AG04450 (cell line): ENCODE results near the gene EPB41L5. TPM values are rescaled to one million over a fixed set of nuclear protein-coding genes. Genes with fewer than 3 reads are reported as not detected.

Experiments
- CTCF ChIA-PET: fragments of 300-600, 350-600 bp; formaldehyde crosslinking; extraction: SDS; loops from one replicate; lab custom pipeline; 2022; ENCODE audit warnings: antibody characterized with exemption, inconsistent platforms; lab: Charles Lee
- POLR2A ChIA-PET: fragments of 350-600 bp; formaldehyde crosslinking; extraction: SDS; loops from one replicate; lab custom pipeline; 2021; ENCODE audit warnings: antibody characterized with exemption, inconsistent platforms; lab: Yijun Ruan, JAX
- DNase-seq: peaks from one replicate; pipeline ENCODE4 v3.0.0-alpha.2; 2011; ENCODE audit warnings: low read depth, low spot score
- H3K27ac ChIP-seq: one replicate; pipeline ENCODE4 v1.5.1; 2012; ENCODE audit warnings: low read depth, low read length, control low read depth
- H3K27me3 ChIP-seq: one replicate; pipeline ENCODE4 v1.6.0; 2012; ENCODE audit warnings: low read length; ENCODE audit not compliant: control insufficient read depth, insufficient read depth
- H3K4me3 ChIP-seq: 2 replicates; pipeline ENCODE4 v1.5.1; 2011; ENCODE audit warnings: mild to moderate bottlenecking, low read depth, low read length, control low read depth
- H3K9me3 ChIP-seq: 2 replicates; pipeline ENCODE4 v1.5.1; 2012; ENCODE audit warnings: low read length; ENCODE audit not compliant: control insufficient read depth, insufficient read depth
- polyA plus RNA-seq: library from polyadenylated mRNA; depleted of rRNA; stranded (reverse); fragments of >200 nt; gene quantifications from 2 replicates; pipeline ENCODE4 v1.2.3, GENCODE V29; 2011
- TF ChIP-seq, protein P1 (sequence below): IDR thresholded peaks from 2 replicates; pipeline ENCODE4 v1.5.1; 2011; ENCODE audit warnings: low read depth, low read length, control low read depth, inconsistent platforms

The EPB41L5 gene
- polyA plus RNA-seq, 1 experiment = 17.1 TPM

DNA sequence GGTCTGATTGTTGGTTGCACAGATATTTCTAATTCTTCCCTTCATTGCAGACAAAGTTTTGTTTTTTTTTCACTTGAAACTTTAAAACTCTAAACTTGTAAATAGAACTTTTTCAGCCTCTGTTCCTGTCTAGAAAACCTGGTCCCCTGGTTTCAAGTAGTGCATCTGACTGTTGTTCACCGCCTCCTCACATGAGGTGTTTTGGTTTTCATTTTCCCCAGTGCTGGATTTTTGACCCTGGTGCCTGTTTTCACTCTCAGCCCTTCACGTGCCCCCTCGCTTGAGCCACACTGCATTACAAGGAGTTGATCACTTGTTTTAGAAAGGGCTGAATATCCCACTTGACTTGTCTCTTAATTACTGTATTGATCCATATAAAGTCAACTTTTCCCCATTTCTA lies 110.2 kb downstream of the EPB41L5 start:
- CTCF ChIA-PET = no interaction called here
- Histone ChIP-seq H3K27me3 (no peaks in the 10 kb centered on the region), H3K4me3 (no peak overlapping the region), H3K9me3 (no peaks in the 10 kb centered on the region), H3K27ac (no peak overlapping the region)
- POLR2A ChIA-PET = no interaction called here
- no peak for DNase-seq
- TF ChIP-seq, protein P1, sequence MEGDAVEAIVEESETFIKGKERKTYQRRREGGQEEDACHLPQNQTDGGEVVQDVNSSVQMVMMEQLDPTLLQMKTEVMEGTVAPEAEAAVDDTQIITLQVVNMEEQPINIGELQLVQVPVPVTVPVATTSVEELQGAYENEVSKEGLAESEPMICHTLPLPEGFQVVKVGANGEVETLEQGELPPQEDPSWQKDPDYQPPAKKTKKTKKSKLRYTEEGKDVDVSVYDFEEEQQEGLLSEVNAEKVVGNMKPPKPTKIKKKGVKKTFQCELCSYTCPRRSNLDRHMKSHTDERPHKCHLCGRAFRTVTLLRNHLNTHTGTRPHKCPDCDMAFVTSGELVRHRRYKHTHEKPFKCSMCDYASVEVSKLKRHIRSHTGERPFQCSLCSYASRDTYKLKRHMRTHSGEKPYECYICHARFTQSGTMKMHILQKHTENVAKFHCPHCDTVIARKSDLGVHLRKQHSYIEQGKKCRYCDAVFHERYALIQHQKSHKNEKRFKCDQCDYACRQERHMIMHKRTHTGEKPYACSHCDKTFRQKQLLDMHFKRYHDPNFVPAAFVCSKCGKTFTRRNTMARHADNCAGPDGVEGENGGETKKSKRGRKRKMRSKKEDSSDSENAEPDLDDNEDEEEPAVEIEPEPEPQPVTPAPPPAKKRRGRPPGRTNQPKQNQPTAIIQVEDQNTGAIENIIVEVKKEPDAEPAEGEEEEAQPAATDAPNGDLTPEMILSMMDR = no peak

DNA sequence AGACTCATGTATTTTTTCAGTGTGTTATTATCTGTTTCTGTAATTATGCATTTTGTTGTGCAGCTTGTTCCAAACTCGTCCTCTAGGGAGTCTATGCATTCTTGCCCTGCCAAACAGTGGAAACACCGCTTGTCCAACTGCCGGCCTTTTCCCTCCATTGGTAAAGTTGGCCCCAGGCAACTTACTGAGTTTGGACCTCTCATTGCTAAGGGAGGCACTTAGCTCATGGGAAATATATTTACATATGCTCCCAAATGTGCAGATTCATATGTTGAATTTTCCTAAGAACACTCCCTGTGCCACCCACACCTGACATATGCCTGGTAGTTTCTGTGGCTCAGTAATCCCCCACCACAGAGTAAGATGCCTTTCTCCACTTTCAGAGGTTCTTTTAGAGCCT lies 112.3 kb downstream of the EPB41L5 start:
- Histone ChIP-seq H3K27ac (no peak overlapping the region), H3K9me3 (no peaks in the 10 kb centered on the region), H3K27me3 (no peaks in the 10 kb centered on the region), H3K4me3 (no peak overlapping the region)
- DNase-seq = no peak
- TF ChIP-seq, protein P1 = no peak
- ChIA-PET CTCF (no interaction called here), POLR2A (no interaction called here)

DNA sequence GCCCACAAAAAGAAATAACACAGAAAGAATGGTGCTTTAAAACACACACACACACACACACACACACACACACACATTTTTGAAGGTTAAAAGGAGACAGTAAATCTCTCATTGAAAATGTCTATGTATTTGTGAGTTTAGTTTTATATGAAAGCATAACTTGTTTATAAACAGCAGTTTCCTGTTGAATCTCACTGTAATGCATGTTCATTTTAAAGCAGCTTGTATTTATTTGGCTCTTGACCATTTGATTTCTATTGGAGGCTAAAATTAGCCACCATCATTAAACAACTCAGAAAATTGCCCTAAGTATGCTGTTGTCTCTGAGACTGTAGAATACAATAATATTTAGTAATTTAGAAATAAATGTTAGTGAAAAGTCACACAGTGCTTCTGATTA lies 115.3 kb downstream of the EPB41L5 start:
- POLR2A ChIA-PET = interaction anchor here (0.6 kb wide), 1 partner anchor 247 kb away, joined by 3 read pairs; no protein-coding TSS in a partner anchor
- Histone ChIP-seq H3K27ac (no peak overlapping the region), H3K27me3 (no peaks in the 10 kb centered on the region), H3K9me3 (no peaks in the 10 kb centered on the region), H3K4me3 (no peak overlapping the region)
- DNase-seq = no peak
- TF ChIP-seq, protein P1 = no peak
- CTCF ChIA-PET = interaction anchor here (0.7 to 0.8 kb wide), 2 partner anchors 47 to 176 kb away, joined by 3 read pairs; no protein-coding TSS in a partner anchor

DNA sequence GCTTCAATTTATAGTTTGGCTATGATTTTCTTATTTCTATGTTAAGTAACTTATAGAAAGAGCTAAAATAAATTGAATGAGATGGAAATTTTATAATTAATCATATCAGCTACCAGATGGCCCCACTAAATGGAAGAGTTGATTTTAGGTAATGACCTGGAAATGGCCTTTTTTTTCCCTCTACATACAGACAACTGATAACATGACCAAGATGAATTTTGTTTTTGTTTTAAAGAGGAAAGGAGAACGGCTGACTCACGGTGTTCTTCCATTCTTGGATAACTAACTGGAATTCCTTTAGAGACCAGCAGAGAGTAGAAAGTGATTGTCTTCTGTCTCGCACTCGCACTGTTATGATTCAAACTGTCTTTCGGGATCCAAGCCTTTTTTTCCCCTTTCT lies 119.3 kb downstream of the EPB41L5 start:
- H3K4me3 ChIP-seq = no peak overlapping the region
- ChIA-PET CTCF (interaction anchor here (1.0 to 2.0 kb wide), 3 partner anchors 22 to 429 kb away, joined by 3 to 16 read pairs (median 7); no protein-coding TSS in a partner anchor), POLR2A (interaction anchor here (1.0 kb wide), 1 partner anchor 119 kb away, joined by 4 read pairs; the partner anchor contains the start of gene EPB41L5)
- H3K27ac ChIP-seq = no peak overlapping the region
- H3K9me3 ChIP-seq = no peaks in the 10 kb centered on the region
- DNase-seq = no peak
- no peaks in the 10 kb centered on the region for H3K27me3 ChIP-seq
- TF ChIP-seq, protein P1 = no peak

DNA sequence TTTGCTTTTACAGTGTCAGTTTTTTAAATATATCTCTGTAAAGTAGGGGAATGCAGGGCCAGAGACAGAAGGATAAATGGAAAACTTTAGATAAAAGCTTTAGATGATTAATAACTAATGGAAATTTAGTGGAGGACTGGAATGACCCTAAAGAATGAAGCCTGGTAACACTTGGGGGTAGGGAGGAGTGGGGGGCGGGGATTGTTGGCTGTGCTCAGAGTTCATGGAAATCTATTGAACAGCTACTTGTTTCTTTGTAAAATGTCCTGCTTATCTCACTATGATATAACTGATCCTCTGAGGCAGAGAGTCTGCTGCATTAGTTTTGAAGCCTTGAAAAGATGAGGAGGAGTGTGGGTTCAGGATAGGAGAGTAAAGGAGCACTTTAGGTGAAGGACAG lies 119.8 kb downstream of the EPB41L5 start:
- Histone ChIP-seq H3K27ac (no peak overlapping the region), H3K27me3 (no peaks in the 10 kb centered on the region), H3K9me3 (no peaks in the 10 kb centered on the region), H3K4me3 (no peak overlapping the region)
- ChIA-PET CTCF (interaction anchor here (1.0 to 2.0 kb wide), 3 partner anchors 23 to 429 kb away, joined by 3 to 16 read pairs (median 7); no protein-coding TSS in a partner anchor), POLR2A (interaction anchor here (1.0 kb wide), 1 partner anchor 120 kb away, joined by 4 read pairs; the partner anchor contains the start of gene EPB41L5)
- TF ChIP-seq, protein P1 = no peak
- no peak for DNase-seq
